SK-MEL-5 (cell line): ENCODE measurements around the gene MANBA. TPM values are rescaled to one million over a fixed set of nuclear protein-coding genes. Genes with fewer than 3 reads are reported as not detected.
"Not testable (repeated sequence)": the region's sequence is repeated elsewhere in the genome, so short reads cannot be mapped to it uniquely, and the experiment has no call there.

Experiments
- DNase-seq: peaks from one replicate; pipeline ENCODE4 v3.0.0-alpha.2; 2016; ENCODE audit warnings: low read depth, low spot score
- in situ Hi-C: cut with HindIII; loops from 2 replicates; pipeline ENCODE4 v1.10.0; 2016; ENCODE audit warnings: low sequenced_read_pairs, high pct_unique_total_duplicates, low pct_unique_long_range_greater_than_20kb
- total RNA-seq: library from RNA; depleted of rRNA; stranded (reverse); fragments of >200 nt; shearing (Covaris generic); gene quantifications from 2 replicates; pipeline ENCODE4 v1.2.3, GENCODE V29; 2014

Gene MANBA
- total RNA-seq, 1 experiment from 2014 or later, result 41.7 TPM

GRCh38 chr4:102641793-102642192, 119.0 kb downstream of the MANBA start:
- in situ Hi-C loops, result no loop called here
- DNase-seq, result peak; percentile 32

- in situ Hi-C loops, result no loop called here
These were observed 120.1 kb downstream of the MANBA start for GRCh38 chr4:102640669-102641068.

GRCh38 chr4:102639598-102639997, 121.2 kb downstream of the MANBA start:
- no peak for DNase-seq
- in situ Hi-C loops, result no loop called here

More at GRCh38 chr4:102640669-102641068, 120.1 kb downstream of the MANBA start:
- no peak for DNase-seq

- in situ Hi-C loops, result no loop called here
- DNase-seq, result no peak
These were observed 122.1 kb downstream of the MANBA start for GRCh38 chr4:102638621-102639020.

- DNase-seq, result peak; percentile 4
- in situ Hi-C loops, result no loop called here
These were observed 123.4 kb downstream of the MANBA start for GRCh38 chr4:102637391-102637790.

GRCh38 chr4:102633100-102633499, 127.7 kb downstream of the MANBA start:
- no peak for DNase-seq
- in situ Hi-C loops, result no loop called here

- in situ Hi-C loops, result no loop called here
- no peak for DNase-seq
These were observed 128.3 kb downstream of the MANBA start for GRCh38 chr4:102632241-102633065.

- in situ Hi-C loops, result no loop called here
- no peak for DNase-seq
These were observed 129.2 kb downstream of the MANBA start for GRCh38 chr4:102631616-102632015.

GRCh38 chr4:102629673-102630072, 131.1 kb downstream of the MANBA start:
- in situ Hi-C loops, result no loop called here

GRCh38 chr4:102627831-102628523, 132.8 kb downstream of the MANBA start:
- DNase-seq, result no peak
- in situ Hi-C loops, result no loop called here

More at GRCh38 chr4:102629673-102630072, 131.1 kb downstream of the MANBA start:
- no peak for DNase-seq

- peak; percentile 79 for DNase-seq
- in situ Hi-C loops, result no loop called here
These were observed 135.4 kb downstream of the MANBA start for GRCh38 chr4:102625232-102625930.

- no peak for DNase-seq
- in situ Hi-C loops, result no loop called here
These were observed 136.3 kb downstream of the MANBA start for GRCh38 chr4:102624505-102624904.

GRCh38 chr4:102623622-102624021, 137.1 kb downstream of the MANBA start:
- in situ Hi-C loops, result no loop called here
- peak; percentile 71 for DNase-seq

GRCh38 chr4:102620697-102621497, 139.9 kb downstream of the MANBA start:
- in situ Hi-C loops, result no loop called here
- peak; percentile 67 for DNase-seq

- DNase-seq, in situ Hi-C loops: not testable (repeated sequence)
These were observed 140.8 kb downstream of the MANBA start for GRCh38 chr4:102619776-102620631.

GRCh38 chr4:102619021-102619420, 141.7 kb downstream of the MANBA start:
- in situ Hi-C loops, DNase-seq: not testable (repeated sequence)

GRCh38 chr4:102616636-102617035, 144.1 kb downstream of the MANBA start:
- in situ Hi-C loops, result no loop called here

More at GRCh38 chr4:102616636-102617035, 144.1 kb downstream of the MANBA start:
- DNase-seq, result no peak
